Fibroblast of skin of right quadriceps (primary cell): ENCODE results near the gene LCAT.
"Not testable (repeated sequence)": the region's sequence is repeated elsewhere in the genome, so short reads cannot be mapped to it uniquely, and the experiment has no call there.

Experiments
- DNase-seq: peaks from one replicate; pipeline ENCODE4 v3.0.0-alpha.2; 2013

The LCAT gene

DNA sequence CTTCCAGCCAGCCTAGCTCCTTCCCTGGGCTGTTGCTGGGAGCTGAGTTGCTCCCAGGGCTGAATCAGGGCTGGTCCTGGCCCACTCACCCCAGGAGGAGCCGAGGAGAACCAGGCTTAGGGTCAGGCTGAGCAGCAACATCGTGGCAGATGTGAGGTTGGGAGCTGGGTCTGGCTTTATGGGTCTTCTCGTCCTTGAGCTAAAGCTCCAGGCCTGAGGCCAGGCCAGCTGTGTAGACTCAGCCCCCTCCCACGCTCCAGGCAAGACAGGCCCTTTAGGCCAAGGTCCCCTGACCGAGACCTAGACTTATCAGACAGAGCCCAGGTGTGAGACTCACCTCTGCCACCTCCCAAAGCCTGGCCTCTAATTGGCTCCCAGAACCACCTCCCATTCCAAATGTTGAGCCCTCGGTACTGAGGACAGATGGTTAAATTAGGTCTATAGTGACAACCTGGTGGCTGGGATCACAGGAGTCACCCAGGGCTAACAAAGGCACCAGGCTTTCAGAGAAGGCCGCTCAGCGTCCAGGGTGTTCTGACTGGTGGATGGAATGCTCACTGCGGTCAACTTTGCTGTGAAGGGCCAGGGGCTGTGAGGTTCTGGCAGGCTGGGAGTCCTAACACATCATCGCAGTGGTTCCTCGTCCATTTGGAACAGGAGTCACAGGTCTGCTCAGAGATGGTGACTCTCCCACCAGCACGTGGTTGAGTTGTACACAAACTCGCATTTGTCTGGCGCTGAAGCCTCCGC is 12.0 kb downstream of the LCAT start, which contains the start of gene CTRL:
Gene CTRL (minus strand): TSS at position 151 of the 750 bp plus-strand sequence. CDS start 10 bp downstream, at position 141.
- DNase-seq, result no peak

DNA sequence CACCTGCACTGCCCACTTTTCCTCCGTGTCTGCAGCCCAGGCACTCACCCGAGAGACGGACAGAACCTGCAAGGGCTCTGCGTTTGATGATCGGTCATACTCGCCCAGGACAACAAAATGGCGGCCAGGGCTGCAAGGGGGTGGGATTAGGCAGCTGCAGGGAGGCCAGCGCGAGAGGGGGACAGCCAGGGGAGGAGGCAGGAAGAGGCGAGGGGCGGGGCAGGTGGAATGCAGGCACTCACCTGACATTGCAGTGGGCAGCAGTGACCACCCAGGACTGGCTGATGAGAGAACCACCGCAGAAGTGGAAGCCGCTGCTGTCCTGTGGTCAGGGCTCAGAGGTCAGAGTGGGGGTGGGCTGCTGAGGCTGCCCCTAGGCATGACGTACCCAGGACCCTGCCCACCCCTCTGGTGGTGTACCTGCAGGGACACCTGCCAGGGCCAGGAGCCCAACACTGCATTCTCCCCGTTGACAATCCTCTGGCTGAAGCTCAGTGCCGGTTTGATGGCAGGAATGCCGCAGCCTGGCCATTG is 13.2 kb downstream of the LCAT start:
- DNase-seq, result no peak

DNA sequence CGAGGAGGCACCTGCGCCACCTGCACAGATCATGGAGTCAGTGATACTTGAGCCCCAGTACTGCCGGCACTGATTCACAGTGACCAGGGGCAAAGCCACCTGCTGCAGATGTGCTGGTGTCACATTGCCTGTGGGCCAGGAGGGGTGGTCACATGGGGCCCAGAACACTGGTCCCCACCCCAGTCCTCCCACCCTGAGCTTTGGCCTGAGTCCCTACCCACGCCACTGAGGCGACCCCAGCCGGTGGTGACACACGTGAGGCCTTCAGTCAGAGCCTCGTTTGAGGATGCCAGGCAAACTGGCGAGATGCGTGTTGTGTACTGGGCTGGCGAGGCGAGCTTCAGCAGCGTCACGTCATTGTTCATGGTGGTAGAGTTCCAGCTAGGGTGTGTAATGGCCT is 13.7 kb downstream of the LCAT start:
- no peak for DNase-seq

DNA sequence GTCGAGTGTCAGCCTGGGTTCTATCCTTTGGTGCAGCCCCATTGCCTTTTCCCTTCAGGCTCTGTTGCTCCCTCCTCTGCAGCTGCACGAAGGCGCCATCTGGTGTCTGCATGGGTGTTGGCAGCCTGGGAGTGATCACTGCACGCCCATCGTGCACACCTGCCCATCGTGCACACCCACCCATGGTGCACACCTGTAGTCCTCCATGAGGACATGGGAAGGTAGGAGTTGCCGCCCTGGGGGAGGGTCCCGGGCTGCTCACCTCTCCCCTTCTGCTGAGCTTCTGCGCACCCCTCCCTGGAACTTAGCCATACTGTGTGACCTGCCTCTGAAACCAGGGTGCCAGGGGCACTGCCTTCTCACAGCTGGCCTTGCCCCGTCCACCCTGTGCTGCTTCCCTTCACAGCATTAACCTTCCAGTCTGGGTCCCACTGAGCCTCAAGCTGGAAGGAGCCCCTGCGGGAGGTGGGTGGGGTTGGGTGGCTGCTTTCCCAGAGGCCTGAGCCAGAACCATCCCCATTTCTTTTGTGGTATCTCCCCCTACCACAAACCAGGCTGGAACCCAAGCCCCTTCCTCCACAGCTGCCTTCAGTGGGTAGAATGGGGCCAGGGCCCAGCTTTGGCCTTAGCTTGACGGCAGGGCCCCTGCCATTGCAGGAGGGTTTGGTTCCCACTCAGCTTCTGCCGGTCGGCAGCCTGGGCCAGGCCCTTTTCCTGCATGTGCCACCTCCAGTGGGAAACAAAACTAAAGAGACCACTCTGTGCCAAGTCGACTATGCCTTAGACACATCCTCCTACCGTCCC is 15.2 kb downstream of the LCAT start:
- peak; percentile 50 for DNase-seq

DNA sequence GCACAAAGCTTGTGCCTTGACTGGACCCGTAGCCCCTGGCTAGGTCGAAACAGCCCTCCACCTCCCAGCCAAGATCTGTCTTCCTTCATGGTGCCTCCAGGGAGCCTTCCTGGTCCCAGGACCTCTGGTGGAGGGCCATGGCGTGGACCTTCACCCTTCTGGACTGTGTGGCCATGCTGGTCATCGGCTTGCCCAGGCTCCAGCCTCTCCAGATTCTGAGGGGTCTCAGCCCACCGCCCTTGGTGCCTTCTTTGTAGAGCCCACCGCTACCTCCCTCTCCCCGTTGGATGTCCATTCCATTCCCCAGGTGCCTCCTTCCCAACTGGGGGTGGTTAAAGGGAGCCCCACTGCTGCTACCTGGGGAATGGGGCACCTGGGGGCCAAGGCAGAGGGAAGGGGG is 15.8 kb downstream of the LCAT start:
- DNase-seq, result no peak

DNA sequence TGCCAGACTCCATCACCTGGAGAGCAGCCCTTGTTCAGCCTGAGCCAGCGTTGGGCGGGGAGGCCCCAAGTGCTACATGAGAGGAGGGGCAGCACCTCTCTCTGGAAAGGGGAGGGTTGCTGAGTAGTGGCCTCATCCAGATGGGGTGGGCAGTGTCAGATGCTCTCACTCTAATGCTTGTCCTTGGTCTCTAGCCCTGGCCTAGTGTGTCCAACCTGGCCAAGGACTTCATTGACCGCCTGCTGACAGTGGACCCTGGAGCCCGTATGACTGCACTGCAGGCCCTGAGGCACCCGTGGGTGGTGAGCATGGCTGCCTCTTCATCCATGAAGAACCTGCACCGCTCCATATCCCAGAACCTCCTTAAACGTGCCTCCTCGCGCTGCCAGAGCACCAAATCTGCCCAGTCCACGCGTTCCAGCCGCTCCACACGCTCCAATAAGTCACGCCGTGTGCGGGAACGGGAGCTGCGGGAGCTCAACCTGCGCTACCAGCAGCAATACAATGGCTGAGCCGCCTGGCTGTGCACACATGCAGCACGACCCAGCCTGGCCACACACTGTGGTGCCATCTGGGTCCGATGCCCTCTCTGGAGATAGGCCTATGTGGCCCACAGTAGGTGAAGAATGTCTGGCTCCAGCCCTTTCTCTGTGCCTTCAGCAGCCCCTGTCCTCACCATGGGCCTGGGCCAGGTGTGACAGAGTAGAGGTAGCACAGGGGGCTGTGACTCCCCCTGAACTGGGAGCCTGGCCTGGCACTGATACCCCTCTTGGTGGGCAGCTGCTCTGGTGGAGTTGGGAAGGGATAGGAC is 16.6 kb downstream of the LCAT start:
- DNase-seq, result no peak

DNA sequence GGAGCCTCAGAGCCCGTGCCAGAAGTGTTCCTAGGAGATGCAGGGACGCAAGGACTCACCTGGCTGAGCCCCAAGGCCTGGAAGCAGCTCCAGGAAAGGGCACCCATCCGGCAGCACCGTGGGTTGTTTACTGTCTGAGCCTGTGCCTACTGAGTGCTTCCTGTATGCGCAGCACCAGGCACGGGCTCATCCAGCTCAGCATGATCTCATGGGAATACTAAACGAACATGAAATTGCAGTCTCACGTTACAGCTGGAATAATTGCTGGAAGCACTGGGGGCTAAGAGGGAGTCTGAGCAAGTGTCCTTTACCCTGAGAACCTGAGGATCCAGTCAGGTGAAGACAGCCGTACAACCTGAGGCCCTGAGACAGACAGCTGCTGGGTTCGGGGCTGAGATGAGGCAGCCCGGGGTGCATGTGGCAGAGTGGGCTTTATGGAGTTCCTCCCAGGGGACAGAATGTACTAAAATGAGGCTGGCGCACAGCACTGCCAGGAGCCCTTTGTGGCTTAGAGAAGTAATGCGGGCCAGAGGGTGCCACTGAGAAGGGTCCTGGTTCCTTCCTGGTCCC is 17.7 kb downstream of the LCAT start:
- DNase-seq, result no peak

DNA sequence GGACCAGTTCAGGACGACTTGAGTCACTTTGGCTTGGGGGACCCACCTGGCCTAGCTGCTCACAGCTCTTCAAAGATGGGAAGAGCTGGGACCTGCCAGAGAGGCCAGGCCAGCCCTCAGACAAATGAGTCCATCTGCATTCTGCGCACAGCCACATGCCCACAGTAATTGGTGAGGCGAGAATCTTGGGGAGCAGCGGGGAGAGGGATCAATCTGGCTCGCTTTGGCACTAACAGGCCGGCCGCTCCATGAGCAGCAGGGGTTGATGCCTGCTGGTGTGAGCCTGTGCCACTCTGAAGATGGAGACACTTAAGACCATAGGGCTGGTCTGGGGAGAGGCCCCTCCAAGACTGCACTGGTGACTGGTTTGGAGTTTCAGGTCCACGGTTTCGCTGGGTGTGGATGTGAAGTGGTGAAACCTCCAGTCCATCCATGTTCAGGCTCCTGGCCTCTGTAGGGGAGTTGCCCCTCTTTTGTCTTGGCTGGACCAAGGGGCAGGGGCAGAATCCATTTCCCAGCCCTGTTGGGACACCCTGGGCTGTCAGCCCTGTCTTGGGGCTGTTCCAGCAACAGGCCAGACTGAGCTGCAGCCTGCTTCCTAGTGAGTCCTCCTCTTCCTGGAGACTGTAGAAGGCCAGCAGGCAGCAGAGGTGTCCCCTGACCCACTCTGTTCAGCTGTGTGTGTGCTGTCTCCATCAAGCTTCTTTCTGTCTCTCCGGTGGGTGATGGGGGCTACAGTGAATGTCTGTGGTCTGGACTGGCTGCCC is 19.6 kb downstream of the LCAT start:
- DNase-seq, result no peak

DNA sequence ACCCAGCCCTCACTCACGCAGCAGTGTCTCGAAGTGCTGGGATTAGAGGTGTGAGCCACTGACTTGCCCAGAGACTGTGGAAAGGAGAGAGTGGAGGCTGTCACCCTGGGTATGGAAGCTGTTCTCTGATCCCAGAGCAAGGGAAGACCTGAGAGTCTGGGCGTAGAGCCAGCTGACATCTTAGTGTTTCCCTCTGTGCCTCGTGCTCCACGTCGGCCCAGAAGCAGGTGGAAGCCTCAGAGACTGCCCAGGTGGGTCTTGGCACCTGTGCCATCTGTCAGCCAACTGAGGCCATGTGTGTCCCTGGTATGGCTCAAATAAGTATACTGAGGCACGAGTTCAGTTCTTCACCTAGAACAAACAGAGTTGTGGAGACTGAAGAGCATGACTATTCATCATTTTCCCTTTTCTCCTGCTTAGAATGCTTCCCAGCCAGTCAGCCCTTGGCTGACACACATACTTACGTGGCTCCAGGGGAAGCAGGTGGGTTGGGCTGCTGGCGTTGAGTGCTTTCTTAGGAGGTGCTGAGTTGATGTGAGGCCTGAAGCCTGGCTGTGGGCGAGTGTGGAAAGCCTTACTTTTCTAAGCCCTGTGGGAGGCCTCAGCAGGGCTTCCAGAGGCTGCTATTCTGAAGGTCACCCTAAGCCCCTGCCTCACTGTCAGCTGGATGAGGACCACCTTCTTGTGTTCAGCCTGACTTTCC is 20.4 kb downstream of the LCAT start:
- no peak for DNase-seq

DNA sequence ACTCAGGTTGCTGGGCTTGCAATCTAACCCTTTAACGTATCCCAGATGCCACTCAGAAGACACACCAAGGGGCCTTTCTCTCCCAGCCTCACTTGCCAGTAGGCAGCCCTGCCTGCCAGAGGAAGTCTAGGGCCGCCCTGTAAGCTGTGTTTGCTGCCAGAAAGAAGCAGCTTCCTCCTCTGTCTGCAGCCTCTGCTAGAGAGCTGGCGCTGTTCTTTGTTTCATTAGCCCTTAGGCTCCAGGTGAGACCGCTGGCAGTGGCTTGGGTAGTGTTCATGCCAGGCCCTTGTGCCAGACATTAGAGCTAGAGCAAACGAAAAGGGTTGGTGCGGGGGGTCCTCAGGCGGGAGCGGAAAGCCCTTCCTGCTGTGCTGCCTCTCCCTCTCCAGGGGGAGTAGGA is 21.2 kb downstream of the LCAT start:
- DNase-seq, result no peak

DNA sequence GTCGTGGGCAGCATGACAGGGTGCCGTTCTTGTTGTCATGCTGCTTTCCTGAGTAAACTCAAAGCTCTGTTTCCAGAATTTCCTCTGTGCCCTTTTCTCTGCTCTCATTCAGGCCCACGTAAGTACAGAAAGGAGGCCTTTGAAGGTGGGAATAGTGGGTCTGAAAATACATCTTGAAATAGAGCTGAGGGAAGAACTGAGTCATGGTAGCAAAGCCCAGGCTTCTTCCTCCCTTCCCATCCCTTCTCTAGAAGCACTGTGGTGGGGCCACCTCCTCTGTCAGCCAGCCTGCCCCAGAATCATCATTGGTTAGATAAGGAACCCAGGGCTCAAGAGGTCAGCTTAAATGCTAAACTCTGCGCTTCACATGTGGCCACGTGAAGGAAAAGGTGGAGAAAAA is 21.7 kb downstream of the LCAT start:
- DNase-seq, result no peak

DNA sequence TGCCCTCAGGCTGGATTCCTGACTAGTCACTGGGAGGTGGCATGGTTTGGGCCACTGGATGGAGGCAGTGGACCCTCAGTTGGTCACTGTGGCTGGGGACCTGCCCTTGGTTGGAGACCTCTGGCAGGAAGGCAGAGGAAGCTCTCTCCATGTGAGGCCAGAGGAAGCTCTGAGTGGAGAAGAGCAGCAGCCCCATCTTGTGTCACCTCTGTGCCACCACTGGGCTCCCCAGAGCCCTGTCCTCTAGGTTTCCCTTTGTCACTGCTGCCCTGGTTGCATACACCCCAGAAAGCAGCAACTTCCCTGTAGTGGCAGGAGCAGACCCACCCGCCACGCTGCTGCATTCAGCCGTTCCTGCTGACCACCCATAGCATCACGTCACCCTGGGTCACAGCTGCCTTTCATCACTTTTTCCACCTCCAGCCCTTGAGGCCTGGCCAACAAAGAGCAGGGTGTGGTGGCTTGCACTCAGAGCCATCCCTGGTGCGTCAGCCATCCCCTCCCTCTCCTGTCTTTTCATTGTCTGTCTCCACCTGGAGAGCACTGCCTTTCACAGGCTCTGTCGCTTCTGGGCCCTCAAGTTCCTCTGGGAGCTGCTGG is 24.2 kb downstream of the LCAT start:
- no peak for DNase-seq

DNA sequence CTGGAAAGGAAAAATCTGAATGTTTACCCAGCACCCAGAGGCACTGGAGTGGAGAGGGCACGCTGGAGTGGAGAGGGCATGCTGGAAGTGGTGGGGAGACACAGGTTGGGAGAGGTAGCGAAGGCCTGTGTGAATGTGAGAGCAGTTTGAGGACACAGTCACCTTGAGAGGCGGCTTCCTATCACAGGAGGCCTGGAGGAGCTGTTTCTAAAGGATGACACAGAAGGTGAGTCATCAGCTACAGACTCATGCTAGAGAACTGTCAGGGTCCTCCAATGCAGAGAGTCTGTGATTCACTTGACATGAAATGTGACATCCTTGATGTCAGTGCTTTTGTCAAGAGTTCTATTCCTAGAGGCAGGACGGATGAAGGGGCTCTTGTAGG is 26.1 kb downstream of the LCAT start:
- peak; percentile 83 for DNase-seq

DNA sequence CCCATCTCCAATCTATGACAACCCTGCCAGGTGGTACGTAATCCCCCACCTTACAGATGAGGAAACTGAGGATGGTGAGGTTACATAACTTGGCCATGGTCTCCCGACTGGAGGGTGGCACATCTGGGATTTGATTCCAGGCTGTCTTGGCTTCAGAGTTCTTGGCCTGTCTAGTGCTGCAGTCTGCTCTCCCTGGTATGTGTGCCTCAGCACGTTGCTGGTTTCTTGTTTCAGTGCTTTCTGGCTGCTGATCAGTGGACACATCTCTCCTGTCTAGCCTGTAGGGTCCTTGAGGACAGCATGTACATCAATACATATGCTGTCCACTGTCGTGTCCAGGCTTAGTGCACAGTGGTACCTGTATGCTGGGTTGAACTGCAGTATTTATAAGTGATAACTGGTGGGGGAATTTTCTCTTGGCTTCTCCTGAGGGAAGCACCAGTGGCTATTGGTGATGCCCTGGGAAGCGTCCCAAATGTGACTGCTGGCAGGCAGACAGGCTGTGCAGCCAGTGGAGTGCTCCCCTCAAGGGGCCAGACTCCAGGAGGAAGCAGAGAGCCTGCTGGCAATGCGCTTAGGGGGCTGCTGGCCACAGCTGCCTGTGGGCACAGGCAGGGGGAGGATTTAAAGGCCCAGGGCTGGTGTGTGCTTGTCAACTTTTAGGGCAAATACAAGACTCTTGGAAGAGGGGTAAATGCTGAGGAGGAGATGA is 26.6 kb downstream of the LCAT start:
- DNase-seq, result no peak

DNA sequence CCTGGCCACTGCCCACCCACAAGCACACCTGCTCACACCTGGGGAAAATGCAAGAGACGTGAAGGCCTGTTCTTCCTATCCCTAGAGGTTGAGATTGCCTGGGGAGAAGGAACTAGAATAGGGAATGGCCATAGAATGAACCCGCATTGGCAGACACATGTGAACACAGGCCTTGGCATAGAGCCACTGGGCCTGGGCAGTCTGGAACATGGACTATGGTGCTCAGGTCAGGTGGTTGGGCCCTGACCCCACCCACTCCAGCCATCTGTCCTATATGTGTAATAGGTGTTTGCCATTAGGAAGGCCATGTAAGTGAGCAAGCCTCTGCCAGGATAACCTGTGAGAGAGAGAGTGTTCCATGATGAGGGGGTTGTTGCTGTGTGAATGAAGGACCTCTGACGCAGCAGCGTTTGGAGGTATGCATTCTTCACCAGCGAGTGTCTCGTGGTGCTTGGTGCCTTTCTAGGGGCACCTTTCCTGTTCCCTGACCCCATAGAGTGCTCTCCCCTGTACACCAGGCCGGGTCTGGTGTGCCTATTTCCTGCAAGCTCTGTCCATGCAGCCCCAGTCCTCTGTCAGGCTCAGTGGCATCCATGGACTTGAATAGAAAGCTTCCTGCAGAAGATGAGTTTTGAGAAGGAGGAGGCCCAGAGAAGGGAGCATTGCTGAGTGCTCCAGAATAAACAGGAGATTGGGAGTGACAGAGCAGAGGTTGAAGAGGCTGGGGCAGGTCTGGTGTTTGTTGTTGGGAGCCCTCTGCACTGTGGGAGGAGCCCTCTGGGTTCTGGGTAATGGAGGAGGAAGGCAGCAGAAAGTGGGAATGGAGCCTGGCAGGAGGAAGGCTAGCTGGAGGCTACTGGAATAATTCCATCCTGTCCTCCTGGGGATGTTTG is 27.8 kb downstream of the LCAT start:
- no peak for DNase-seq

DNA sequence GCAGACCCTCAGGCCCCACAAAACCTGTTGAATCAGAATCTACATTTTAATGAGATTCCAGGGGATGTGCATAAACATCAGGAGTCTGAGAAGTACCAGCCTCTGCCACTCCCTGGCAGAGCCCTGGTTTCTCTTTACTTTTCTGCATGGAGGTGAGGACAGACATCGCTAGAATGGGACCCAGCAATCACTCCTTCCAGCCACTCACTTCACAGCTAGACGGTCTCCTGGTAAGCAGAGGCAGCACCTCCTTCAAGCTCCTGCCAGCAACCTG is 28.5 kb downstream of the LCAT start:
- DNase-seq, result not testable (repeated sequence)

DNA sequence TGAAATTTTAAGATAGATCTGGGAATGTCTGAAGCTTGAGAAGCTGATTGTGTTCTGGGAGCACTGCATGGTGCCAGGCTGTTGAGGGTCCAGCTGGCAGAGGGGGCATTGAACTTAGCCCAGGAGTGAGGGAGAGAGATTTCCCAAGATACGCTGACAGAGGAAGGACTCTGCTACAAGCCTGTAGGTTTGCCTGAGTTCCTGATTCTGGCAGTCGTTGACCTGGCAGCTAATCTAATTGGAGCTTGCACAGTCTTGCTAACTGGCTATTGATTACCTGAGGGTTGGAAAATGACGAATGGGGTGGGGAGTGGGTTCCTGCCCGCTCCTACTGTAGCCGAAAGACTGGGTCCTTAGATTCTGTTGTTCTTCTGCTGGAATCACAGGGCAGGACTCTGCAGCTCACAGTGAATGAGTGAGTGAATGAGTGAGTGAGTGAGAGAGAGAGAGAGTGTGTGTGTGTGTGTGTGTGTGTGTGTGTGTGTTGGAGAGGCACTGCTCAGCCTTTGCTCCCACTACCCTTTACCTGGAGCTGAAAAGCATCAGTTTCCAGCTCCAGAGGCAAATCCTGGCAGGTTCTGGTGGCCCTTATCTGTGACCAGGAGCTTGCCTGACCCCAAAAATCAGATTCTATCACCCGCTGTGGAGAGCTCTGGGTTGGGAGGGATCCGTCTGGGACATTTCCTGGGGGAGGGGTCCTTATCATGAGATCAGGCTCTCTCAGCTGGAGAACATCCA is 29.0 kb downstream of the LCAT start:
- no peak for DNase-seq

DNA sequence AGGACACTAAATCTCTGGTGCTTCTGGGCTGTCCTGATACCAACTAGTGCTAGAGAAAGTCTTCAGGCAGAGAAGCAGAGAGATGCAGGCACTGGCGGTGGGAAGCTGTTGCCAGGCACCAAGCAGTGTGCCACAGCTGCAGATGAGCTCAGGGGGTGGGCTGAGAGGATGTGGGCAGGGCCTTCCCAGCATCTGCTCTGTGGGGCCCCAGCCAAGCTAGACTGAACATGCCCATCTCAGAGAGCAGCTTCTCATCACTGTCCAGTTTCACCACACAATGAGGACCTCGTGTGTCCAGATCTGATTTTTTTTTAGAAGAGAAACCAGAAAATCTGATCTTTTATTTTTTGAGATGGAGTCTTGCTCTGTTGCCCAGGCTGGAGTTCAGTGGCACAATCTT is 33.8 kb downstream of the LCAT start:
- DNase-seq, result peak; percentile 17
